NB4 (cell line): ENCODE measurements around the gene CXorf58.

Source experiments
- DNase-seq: peaks from one replicate; pipeline ENCODE4 v3.0.0; 2010; ENCODE audit warnings: low read depth
- H3K4me3 ChIP-seq: one replicate; pipeline ENCODE4 v1.5.1; 2011; ENCODE audit warnings: mild to moderate bottlenecking, low read depth, low read length, moderate library complexity
- MYC ChIP-seq: IDR thresholded peaks from 2 replicates; pipeline ENCODE4 v1.6.1; 2011; ENCODE audit warnings: low read depth, low read length
- POLR2A ChIP-seq: IDR thresholded peaks from 2 replicates; pipeline ENCODE4 v1.6.1; 2011; ENCODE audit warnings: mild to moderate bottlenecking; ENCODE audit not compliant: insufficient read length; ENCODE audit errors: extremely low read depth
- TF ChIP-seq, protein P1 (sequence below): IDR thresholded peaks from 2 replicates; pipeline ENCODE4 v1.6.1; 2011; ENCODE audit warnings: low read depth, low read length
- TF ChIP-seq, protein P2 (sequence below): IDR thresholded peaks from one replicate; pipeline ENCODE4 v1.5.1; 2012; ENCODE audit warnings: low read depth, low read length

CXorf58 gene

DNA sequence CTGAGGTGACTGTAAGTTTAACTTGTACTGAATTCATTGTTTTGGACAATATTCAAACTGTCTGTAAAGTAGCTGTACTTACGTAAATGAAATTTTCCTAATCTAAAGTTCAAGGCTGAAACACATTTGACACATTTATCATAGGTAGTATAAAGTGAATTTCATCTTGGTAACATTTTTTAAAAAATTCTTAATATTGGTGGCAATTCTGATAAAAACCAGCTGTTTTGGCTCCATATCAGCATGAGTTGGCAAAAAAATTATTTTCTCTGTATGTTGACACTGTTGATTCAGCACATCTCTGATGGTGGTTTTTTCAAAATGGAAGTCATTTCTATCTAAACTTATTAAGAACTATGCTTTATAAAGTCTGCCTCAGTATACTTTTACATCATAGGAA is 30.9 kb downstream of the CXorf58 start:
- TF ChIP-seq, protein P1, sequence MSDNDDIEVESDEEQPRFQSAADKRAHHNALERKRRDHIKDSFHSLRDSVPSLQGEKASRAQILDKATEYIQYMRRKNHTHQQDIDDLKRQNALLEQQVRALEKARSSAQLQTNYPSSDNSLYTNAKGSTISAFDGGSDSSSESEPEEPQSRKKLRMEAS, result no peak
- TF ChIP-seq, protein P2, sequence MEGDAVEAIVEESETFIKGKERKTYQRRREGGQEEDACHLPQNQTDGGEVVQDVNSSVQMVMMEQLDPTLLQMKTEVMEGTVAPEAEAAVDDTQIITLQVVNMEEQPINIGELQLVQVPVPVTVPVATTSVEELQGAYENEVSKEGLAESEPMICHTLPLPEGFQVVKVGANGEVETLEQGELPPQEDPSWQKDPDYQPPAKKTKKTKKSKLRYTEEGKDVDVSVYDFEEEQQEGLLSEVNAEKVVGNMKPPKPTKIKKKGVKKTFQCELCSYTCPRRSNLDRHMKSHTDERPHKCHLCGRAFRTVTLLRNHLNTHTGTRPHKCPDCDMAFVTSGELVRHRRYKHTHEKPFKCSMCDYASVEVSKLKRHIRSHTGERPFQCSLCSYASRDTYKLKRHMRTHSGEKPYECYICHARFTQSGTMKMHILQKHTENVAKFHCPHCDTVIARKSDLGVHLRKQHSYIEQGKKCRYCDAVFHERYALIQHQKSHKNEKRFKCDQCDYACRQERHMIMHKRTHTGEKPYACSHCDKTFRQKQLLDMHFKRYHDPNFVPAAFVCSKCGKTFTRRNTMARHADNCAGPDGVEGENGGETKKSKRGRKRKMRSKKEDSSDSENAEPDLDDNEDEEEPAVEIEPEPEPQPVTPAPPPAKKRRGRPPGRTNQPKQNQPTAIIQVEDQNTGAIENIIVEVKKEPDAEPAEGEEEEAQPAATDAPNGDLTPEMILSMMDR, result no peak
- no peak for TF ChIP-seq MYC
- no peak for TF ChIP-seq POLR2A
- DNase-seq, result no peak

DNA sequence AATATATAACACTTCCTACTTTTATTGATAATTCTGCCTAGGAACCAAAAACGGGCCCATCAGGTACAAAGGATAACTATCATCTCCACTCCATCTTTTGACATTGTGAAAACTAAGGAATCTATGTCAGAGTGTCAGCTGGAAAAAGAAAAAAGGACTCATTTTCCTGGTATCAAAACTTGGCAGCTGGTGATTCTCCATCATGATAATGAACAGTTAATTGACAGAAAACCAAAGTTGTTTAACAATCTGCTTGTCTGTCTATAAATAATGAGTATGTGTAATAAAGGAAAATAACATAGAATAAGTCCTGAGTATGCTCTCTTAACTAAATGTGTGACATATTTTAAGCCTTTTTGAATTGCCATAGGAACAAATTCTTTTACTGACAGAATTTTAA is 31.4 kb downstream of the CXorf58 start:
- H3K4me3 ChIP-seq, result no peak overlapping the region
- DNase-seq, result no peak
- TF ChIP-seq MYC (no peak), POLR2A (no peak)
- TF ChIP-seq, protein P1, result no peak
- TF ChIP-seq, protein P2, result no peak

More for the DNA sequence above, 30.9 kb downstream of the CXorf58 start:
- H3K4me3 ChIP-seq, result no peak overlapping the region

DNA sequence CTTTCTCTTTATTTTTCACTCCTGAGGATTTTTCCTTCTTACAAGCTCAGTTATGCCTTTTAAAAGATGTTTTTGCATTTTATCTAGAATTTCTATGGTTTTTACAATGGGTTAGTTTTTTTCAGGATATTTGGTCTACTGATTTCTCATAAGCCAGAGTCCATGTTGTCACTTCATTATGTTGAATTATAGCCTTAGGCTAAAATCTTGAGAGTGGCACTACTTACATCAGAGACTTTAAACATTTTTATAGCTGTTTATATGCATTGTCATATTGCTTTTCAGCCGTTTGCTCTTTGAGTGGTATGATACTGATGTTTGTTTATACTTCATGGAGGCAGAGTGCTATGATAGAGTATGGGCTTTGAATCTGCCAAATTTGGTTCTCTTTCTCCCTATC is 36.4 kb downstream of the CXorf58 start:
- TF ChIP-seq MYC (no peak), POLR2A (no peak)
- TF ChIP-seq, protein P1, result no peak
- TF ChIP-seq, protein P2, result no peak
- H3K4me3 ChIP-seq, result no peak overlapping the region
- no peak for DNase-seq

DNA sequence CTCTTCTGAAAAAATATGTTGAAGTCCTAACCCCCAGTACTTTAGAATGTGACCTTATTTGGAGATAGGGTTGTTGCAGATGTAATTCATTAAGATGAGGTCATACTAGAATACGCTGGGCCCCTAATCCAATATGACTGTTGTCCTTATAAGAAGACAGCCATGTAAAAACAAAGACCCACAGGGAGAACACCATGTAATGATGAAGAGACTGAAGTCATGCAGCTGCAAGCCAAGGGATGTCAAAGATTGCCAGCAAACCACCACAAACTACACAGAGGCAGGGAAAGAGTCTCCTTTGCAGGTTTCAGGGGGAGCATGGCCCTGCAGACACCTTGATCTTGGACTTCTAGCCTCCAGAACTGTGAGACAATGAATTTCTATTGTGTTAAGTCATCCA is 37.4 kb downstream of the CXorf58 start:
- H3K4me3 ChIP-seq, result no peak overlapping the region
- DNase-seq, result no peak
- TF ChIP-seq, protein P1, result no peak
- no peak for TF ChIP-seq POLR2A
- TF ChIP-seq, protein P2, result no peak
- no peak for TF ChIP-seq MYC

DNA sequence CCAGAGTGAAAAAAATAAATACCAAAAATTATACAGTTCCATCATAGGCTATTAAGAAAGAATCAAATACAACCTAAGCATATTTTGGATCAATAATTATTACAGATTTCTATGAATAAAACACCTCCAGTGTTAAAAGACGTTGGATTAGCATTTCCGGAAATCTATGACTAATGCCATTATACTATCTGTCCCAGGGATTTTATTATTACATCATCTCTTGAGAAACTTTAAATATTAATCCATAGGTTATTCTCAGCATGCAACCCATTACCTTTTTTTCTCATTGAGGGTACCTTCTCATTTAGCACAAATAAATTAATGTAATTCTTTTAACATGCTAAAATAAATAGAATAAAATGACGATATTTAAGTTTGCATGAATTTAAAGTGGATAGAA is 44.6 kb downstream of the CXorf58 start:
- no peak for DNase-seq
- peak overlapping the region; percentile 60 for H3K4me3 ChIP-seq
- TF ChIP-seq, protein P2, result no peak
- TF ChIP-seq, protein P1, result no peak
- no peak for TF ChIP-seq POLR2A
- TF ChIP-seq MYC, result no peak
